Activated effector memory CD4-positive, alpha-beta T cell treated with anti-CD3 and anti-CD28 coated beads, Interleukin-2, amount 50 U/mL, for 16 hours (primary cell): ENCODE measurements around the gene PCGF6.

Experiments
- DNase-seq: peaks from one replicate; pipeline ENCODE4 v3.0.0-alpha.2; 2020

The PCGF6 gene

DNA sequence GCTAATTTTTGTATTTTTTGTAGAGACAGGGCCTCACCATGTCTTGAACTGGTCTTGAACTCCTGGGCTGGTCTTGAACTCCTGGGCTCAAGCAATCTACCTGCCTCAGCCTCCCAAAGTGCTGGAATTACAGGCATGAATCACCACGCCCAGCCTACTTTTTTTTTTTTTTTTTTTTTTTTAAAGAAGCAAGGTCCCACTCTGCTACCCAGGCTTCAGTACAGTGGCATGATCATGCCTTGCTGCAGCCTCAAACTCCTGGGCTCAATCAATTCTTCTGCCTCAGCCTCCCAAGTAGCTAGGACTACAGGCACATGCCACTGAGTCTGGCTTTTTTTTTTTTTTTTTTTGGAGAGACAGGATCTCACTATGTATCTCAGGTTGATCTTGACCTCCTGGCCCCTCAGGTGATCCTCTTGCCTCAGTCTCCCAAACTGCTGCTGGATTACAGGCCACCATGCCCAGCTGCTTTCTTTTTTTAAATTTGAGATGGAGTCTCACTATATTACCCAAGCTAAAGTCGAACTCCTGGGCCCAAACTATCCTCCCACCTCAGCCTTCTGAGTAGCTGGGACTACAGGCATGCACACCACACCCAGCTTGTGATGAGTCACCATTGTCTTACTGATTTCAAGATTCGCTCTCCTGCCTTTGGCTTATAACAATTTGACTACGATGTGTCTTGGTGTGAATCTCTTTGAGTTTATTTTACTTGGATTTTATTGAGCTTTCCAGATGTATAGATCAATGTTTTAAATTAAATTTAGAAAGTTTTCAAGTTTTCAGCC is 96.2 kb downstream of the PCGF6 start:
- DNase-seq, result no peak

DNA sequence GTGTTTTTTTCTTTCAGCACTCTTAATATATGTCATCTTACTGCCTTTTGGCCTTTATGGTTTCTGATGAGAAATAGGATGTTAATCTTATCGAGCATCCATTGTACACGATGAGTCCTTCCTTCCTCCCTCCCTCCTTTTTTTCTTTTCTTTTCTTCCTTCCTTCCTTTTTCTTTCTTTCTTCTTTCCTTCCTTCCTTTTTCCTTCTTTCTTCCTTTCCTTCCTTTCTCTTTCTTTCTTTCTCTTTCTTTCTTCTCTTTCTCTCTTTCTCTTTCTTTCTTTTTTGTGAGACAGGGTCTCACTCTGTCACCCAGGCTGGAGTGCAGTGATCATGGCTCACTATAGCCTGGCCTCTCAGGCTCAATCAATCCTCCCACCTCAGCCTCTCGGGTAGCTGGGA is 96.8 kb downstream of the PCGF6 start:
- no peak for DNase-seq
